A673 (cell line): ENCODE results near the gene MED12L. TPM values are rescaled to one million over a fixed set of nuclear protein-coding genes. Genes with fewer than 3 reads are reported as not detected.

Experiments used
- BruUV-seq: library from RNA; stranded (reverse); fragments of 400-500 nt; replicated peaks from 2 replicates; lab custom pipeline; 2021; lab: Mats Ljungman, UMichigan
- CTCF ChIA-PET: fragments of 300-600 bp; sonication (Branson Sonifier 250); formaldehyde crosslinking; loops from one replicate; lab custom pipeline; 2022; ENCODE audit warnings: antibody characterized with exemption; lab: Charles Lee
- POLR2A ChIA-PET: fragments of 300-600 bp; sonication (Branson Sonifier 250); formaldehyde crosslinking; loops from one replicate; lab custom pipeline; 2022; ENCODE audit warnings: antibody characterized with exemption; ENCODE audit not compliant: low non-redundant PET; lab: Charles Lee
- DNase-seq: peaks from one replicate; pipeline ENCODE4 v3.0.0-alpha.2; 2015; ENCODE audit warnings: low spot score
- H3K27ac ChIP-seq: fragments of 200-600 bp; sonication (generic); 2 replicates; pipeline ENCODE4 v1.5.1; 2016; ENCODE audit warnings: mixed run types, low read depth, mild to moderate bottlenecking, mixed read lengths, antibody characterized with exemption, low read length; ENCODE audit not compliant: poor library complexity, severe bottlenecking
- H3K27me3 ChIP-seq: fragments of 200-600 bp; sonication (generic); replicated peaks from 2 replicates; pipeline ENCODE4 v1.6.1; 2017; ENCODE audit warnings: mixed run types, low read depth, mild to moderate bottlenecking, mixed read lengths, antibody characterized with exemption, low read length; ENCODE audit not compliant: insufficient read depth, poor library complexity
- H3K36me3 ChIP-seq: fragments of 200-600 bp; sonication (generic); 2 replicates; pipeline ENCODE4 v1.6.1; 2016; ENCODE audit warnings: mixed run types, mild to moderate bottlenecking, mixed read lengths, antibody characterized with exemption, low read length; ENCODE audit not compliant: insufficient read depth, poor library complexity, severe bottlenecking
- H3K4me1 ChIP-seq: fragments of 200-600 bp; sonication (generic); 2 replicates; pipeline ENCODE4 v1.6.1; 2017; ENCODE audit warnings: mixed run types, mild to moderate bottlenecking, mixed read lengths, antibody characterized with exemption, low read length; ENCODE audit not compliant: insufficient read depth, poor library complexity, severe bottlenecking
- H3K4me3 ChIP-seq: fragments of 200-600 bp; sonication (generic); 2 replicates; pipeline ENCODE4 v1.5.1; 2016; ENCODE audit warnings: low read depth, mixed run types, mild to moderate bottlenecking, mixed read lengths, low read length; ENCODE audit not compliant: poor library complexity, severe bottlenecking
- H3K9me3 ChIP-seq: fragments of 200-600 bp; sonication (generic); 2 replicates; pipeline ENCODE4 v1.6.1; 2016; ENCODE audit warnings: mixed run types, low read depth, mild to moderate bottlenecking, mixed read lengths, antibody characterized with exemption, low read length; ENCODE audit not compliant: poor library complexity, severe bottlenecking
- CTCF ChIP-seq: fragments of 300-800, 200-600 bp; sonication (generic); conservative IDR thresholded peaks from 2 replicates; pipeline ENCODE4 v1.5.1; 2017; ENCODE audit warnings: low read depth, mild to moderate bottlenecking, antibody characterized with exemption, low read length, moderate library complexity, mixed read lengths
- EZH2 ChIP-seq: fragments of 200-600 bp; sonication (generic); IDR thresholded peaks from 2 replicates; pipeline ENCODE4 v1.6.1; 2017; ENCODE audit warnings: borderline replicate concordance, low read depth, mild to moderate bottlenecking, mixed read lengths, antibody characterized with exemption, low read length; ENCODE audit not compliant: poor library complexity, severe bottlenecking
- intact Hi-C: fragments of 100-400 bp; cut with micrococcal nuclease; formaldehyde crosslinking; loops from one replicate; pipeline ENCODE4 v1.10.0; 2022; ENCODE audit not compliant: unreplicated experiment
- total RNA-seq: library from RNA; stranded (reverse); gene quantifications from 2 replicates; pipeline ENCODE4 v1.2.3, GENCODE V29; 2021

MED12L gene
- total RNA-seq, 1 experiment from 2014 or later: 0.71 TPM

DNA sequence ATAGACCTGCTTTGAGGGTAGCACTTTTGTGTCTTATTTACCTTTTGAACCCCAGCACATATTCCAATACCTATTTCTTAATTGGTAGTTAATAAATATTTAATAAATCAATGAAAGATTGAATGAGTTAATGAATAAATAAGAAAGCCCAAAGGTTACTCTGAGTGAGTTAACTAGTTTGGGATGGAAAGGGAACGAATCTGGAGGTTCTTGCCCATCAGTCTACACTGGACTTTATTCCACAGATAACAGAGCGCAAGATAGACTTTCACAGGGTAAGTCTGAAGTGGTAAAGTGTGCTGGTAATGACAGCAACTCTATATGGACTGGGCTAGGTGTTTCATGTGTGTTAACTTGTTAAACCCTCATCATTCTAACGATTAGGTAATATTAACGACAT is 33.1 kb upstream of the MED12L start:
- ChIA-PET CTCF (no interaction called here), POLR2A (no interaction called here)
- no peak for DNase-seq
- Histone ChIP-seq H3K27me3 (peaks cover 13% of the 10 kb centered on the region), H3K4me1 (no peaks in the 10 kb centered on the region), H3K4me3 (no peak overlapping the region), H3K27ac (no peak overlapping the region), H3K36me3 (no peaks in the 10 kb centered on the region), H3K9me3 (no peaks in the 10 kb centered on the region)
- no peak for TF ChIP-seq EZH2
- no peak for TF ChIP-seq CTCF
- intact Hi-C loops: no loop called here
- BruUV-seq: no TSS peak

- BruUV-seq: no TSS peak
- no peak for DNase-seq
- no peak overlapping the region for H3K27ac ChIP-seq
- no peaks in the 10 kb centered on the region for H3K4me1 ChIP-seq
- H3K27me3 ChIP-seq: peaks cover 13% of the 10 kb centered on the region
- CTCF ChIA-PET: no interaction called here
- H3K4me3 ChIP-seq: no peak overlapping the region
- H3K36me3 ChIP-seq: no peaks in the 10 kb centered on the region
- POLR2A ChIA-PET: no interaction called here
- intact Hi-C loops: no loop called here
- no peaks in the 10 kb centered on the region for H3K9me3 ChIP-seq
- no peak for TF ChIP-seq CTCF
- no peak for TF ChIP-seq EZH2
Observed at GRCh38 chr3:151052756-151053155, 32.7 kb upstream of the MED12L start.

- POLR2A ChIA-PET: no interaction called here
- CTCF ChIA-PET: no interaction called here
- BruUV-seq: no TSS peak
- TF ChIP-seq EZH2 (no peak), CTCF (no peak)
- Histone ChIP-seq H3K36me3 (no peaks in the 10 kb centered on the region), H3K27ac (no peak overlapping the region), H3K4me3 (no peak overlapping the region), H3K9me3 (no peaks in the 10 kb centered on the region), H3K4me1 (no peaks in the 10 kb centered on the region), H3K27me3 (peaks cover 8% of the 10 kb centered on the region)
- DNase-seq: no peak
- intact Hi-C loops: no loop called here
Observed at GRCh38 chr3:151058740-151059139, 26.7 kb upstream of the MED12L start.
